LNCAP (cell line): ENCODE measurements around the gene SHOX.

Experiments
- CTCF ChIP-seq: fragments of 450-650 bp; IDR thresholded peaks from 2 replicates; pipeline ENCODE4 v1.5.1; 2017; ENCODE audit warnings: mild to moderate bottlenecking

SHOX gene

GRCh38 chrX:599837-600715 is 30.5 kb upstream of the SHOX start:
- no peak for TF ChIP-seq CTCF

- no peak for TF ChIP-seq CTCF
These were observed 16.5 kb upstream of the SHOX start for GRCh38 chrX:614136-614535.

GRCh38 chrX:617401-617800 is 13.2 kb upstream of the SHOX start:
- no peak for TF ChIP-seq CTCF

GRCh38 chrX:617891-618290 is 12.7 kb upstream of the SHOX start:
- TF ChIP-seq CTCF, result no peak

GRCh38 chrX:618761-619450 is 11.7 kb upstream of the SHOX start:
- TF ChIP-seq CTCF, result no peak

GRCh38 chrX:619451-619811 is 11.2 kb upstream of the SHOX start:
- TF ChIP-seq CTCF, result no peak

- no peak for TF ChIP-seq CTCF
These were observed 10.6 kb upstream of the SHOX start for GRCh38 chrX:619812-620531.
